HepG2 (cell line): ENCODE data around the gene NFE2L2. TPM values are rescaled to one million over a fixed set of nuclear protein-coding genes. Genes with fewer than 3 reads are reported as not detected.

ENCODE experiments used
- AGO1 ChIP-seq: fragments of 200-400 bp; formaldehyde crosslinking; IDR thresholded peaks from 2 replicates; pipeline ENCODE4 v1.6.1; 2017; ENCODE audit warnings: mild to moderate bottlenecking, low read depth, low read length, moderate library complexity; ENCODE audit not compliant: poor library complexity, severe bottlenecking
- ARNT ChIP-seq: fragments of 450-650 bp; IDR thresholded peaks from 2 replicates; pipeline ENCODE4 v1.6.1; 2017
- ATF6 ChIP-seq: sonication (generic); formaldehyde crosslinking; conservative IDR thresholded peaks from 2 replicates; pipeline ENCODE4 v1.4.0; 2020; ENCODE audit warnings: missing genetic modification reagents
- DMTF1 ChIP-seq: sonication (generic); formaldehyde crosslinking; IDR thresholded peaks from 2 replicates; pipeline ENCODE4 v1.4.0; 2020; ENCODE audit warnings: mild to moderate bottlenecking, missing genetic modification reagents
- IRF1 ChIP-seq: sonication (generic); formaldehyde crosslinking; IDR thresholded peaks from 2 replicates; pipeline ENCODE4 v1.4.0; 2020; ENCODE audit warnings: low read depth, mild to moderate bottlenecking, missing genetic modification reagents
- MXD4 ChIP-seq: IDR thresholded peaks from 2 replicates; pipeline ENCODE4 v1.6.1; 2016; ENCODE audit warnings: mild to moderate bottlenecking, missing biosample characterization, missing genetic modification reagents
- PRMT3 ChIP-seq: sonication (generic); formaldehyde crosslinking; IDR thresholded peaks from 2 replicates; pipeline ENCODE4 v1.8.1; 2022; ENCODE audit warnings: low read depth, mild to moderate bottlenecking, moderate library complexity, missing genetic modification reagents, borderline replicate concordance
- ZBTB42 ChIP-seq: sonication (generic); formaldehyde crosslinking; IDR thresholded peaks from 2 replicates; pipeline ENCODE4 v1.5.0; 2020; ENCODE audit warnings: mild to moderate bottlenecking, missing genetic modification reagents
- ZNF136 ChIP-seq: sonication (generic); formaldehyde crosslinking; IDR thresholded peaks from 2 replicates; pipeline ENCODE4 v1.8.1; 2022; ENCODE audit warnings: low read depth, mild to moderate bottlenecking, moderate library complexity, missing genetic modification reagents
- ZNF142 ChIP-seq: sonication (generic); formaldehyde crosslinking; IDR thresholded peaks from 2 replicates; pipeline ENCODE4 v1.4.0; 2020; ENCODE audit warnings: missing genetic modification reagents
- ZNF362 ChIP-seq: sonication (generic); formaldehyde crosslinking; IDR thresholded peaks from 2 replicates; pipeline ENCODE4 v1.4.0; 2020; ENCODE audit warnings: missing genetic modification reagents, mild to moderate bottlenecking, borderline replicate concordance
- ZNF513 ChIP-seq: sonication (generic); formaldehyde crosslinking; conservative IDR thresholded peaks from 2 replicates; pipeline ENCODE4 v1.5.0; 2020; ENCODE audit warnings: missing genetic modification reagents
- polyA plus RNA-seq, 8 experiments: library from polyadenylated mRNA; depleted of rRNA in 3 of 8; stranded (reverse) in 7 of 8; unstranded in 1 of 8; fragments of >200 nt; fragmentation: Illumina TruSeq in 4 of 8; extraction: Trizol in 4 of 8; gene quantifications; 2 replicates each; pipeline versions ENCODE4 v1.2.1 to v1.2.3, GENCODE V29; 2011 to 2016; ENCODE audit warnings: low read depth in 4 of 8, missing spikeins in 1 of 8, mixed read lengths in 1 of 8; ENCODE audit not compliant: insufficient read depth in 1 of 8
- total RNA-seq, 5 experiments: library from RNA; depleted of rRNA; stranded (reverse); fragments of >200 nt; fragmentation: Illumina TruSeq; extraction: Trizol; gene quantifications; 2 replicates each; pipeline ENCODE4 v1.2.3, GENCODE V29; 2016; ENCODE audit warnings: low read depth in 1 of 5

Gene NFE2L2
- total and polyA plus RNA-seq, 2 of the 13 experiments (the other 11 are each of a cell fraction or from before 2014, with no cell fraction given) = 84.6 to 215 TPM

GRCh38 chr2:177212106-177212890, 52.2 kb downstream of the NFE2L2 start, which contains the start of gene HNRNPA3 (continued):
- no peak for TF ChIP-seq ZNF142 (CRISPR knock-in tag)
- TF ChIP-seq ATF6 = peak; percentile 62; the same call in 1 of the 2 replicates
- no peak for TF ChIP-seq ZNF513
- TF ChIP-seq ZNF136 = peak; percentile 94
- peak; percentile 46 for TF ChIP-seq MXD4 (CRISPR knock-in tag)
- no peak for TF ChIP-seq AGO1
- no peak for TF ChIP-seq DMTF1 (CRISPR knock-in tag)
- TF ChIP-seq ZBTB42 = peak; percentile 84; the same call in 1 of the 2 replicates
- TF ChIP-seq PRMT3 (CRISPR knock-in tag) = no peak
- TF ChIP-seq ZNF362 (CRISPR knock-in tag) = 0 out of 2 replicates have a peak, but pooled peaks have one; percentile 26
- no peak; the same call in 1 of the 2 replicates for TF ChIP-seq IRF1 (CRISPR knock-in tag)
- TF ChIP-seq ARNT = no peak
